ENCODE results near the gene KLHL22. TPM values are rescaled to one million over a fixed set of nuclear protein-coding genes. Genes with fewer than 3 reads are reported as not detected.
"Not testable (repeated sequence)": the region's sequence is repeated elsewhere in the genome, so short reads cannot be mapped to it uniquely, and the experiment has no call there.

KLHL22 gene
- total and polyA plus RNA-seq, 2 of the 13 experiments (the other 11 are each of a cell fraction or from before 2014, with no cell fraction given): 10.9 to 14.8 TPM

DNA sequence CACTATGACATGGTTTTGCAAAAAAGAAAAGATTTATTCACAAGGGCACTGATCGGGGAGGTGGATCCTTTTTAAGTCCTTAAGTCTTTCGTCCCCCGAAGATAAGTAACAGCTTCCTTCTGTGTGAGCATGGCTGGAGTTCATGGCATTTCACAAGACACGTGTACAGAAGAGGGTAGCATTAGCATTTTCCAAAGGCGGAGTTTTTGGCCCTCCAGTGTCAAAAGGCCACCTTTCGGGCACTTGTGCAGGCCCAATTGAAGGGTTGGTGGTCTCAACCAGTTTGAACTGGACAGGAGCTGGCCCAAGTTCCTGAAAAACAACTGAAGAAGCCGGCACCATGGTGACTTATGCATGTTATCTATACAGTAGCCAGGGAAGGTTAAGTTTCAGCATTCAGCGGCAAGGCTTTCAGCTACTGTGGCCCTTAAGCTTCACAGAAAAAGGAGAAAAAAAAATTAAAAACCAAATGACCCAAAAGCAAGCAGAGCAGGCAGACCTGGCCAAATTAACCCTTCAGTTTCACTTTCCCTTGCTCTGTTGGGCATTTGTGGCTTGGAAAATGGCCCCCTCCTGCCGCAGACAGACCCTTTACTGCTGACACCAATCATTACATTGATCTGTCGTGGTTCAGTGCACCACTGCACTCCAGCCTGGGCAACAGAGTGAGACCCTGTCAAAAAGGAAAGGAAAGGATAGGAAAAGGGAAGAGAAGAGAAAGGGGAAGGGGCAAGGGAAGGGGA is 83.0 kb downstream of the KLHL22 start (continued):
- TF ChIP-seq, protein P1, sequence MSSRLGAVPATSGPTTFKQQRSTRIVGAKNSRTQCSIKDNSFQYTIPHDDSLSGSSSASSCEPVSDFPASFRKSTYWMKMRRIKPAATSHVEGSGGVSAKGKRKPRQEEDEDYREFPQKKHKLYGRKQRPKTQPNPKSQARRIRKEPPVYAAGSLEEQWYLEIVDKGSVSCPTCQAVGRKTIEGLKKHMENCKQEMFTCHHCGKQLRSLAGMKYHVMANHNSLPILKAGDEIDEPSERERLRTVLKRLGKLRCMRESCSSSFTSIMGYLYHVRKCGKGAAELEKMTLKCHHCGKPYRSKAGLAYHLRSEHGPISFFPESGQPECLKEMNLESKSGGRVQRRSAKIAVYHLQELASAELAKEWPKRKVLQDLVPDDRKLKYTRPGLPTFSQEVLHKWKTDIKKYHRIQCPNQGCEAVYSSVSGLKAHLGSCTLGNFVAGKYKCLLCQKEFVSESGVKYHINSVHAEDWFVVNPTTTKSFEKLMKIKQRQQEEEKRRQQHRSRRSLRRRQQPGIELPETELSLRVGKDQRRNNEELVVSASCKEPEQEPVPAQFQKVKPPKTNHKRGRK (CRISPR knock-in tag; IDR thresholded peaks at IDR 0.05): no peak
- TF ChIP-seq ZFP90 (CRISPR knock-in tag; IDR thresholded peaks at IDR 0.05; ENCODE audit: borderline replicate concordance) (no peak), NFKBIZ (CRISPR knock-in tag; IDR thresholded peaks at IDR 0.05) (no peak), MAF1 (CRISPR knock-in tag; IDR thresholded peaks at IDR 0.05; ENCODE audit: borderline replicate concordance) (no peak), PITX1 (CRISPR knock-in tag; IDR thresholded peaks at IDR 0.05) (no peak)
- TF ChIP-seq, protein P2, sequence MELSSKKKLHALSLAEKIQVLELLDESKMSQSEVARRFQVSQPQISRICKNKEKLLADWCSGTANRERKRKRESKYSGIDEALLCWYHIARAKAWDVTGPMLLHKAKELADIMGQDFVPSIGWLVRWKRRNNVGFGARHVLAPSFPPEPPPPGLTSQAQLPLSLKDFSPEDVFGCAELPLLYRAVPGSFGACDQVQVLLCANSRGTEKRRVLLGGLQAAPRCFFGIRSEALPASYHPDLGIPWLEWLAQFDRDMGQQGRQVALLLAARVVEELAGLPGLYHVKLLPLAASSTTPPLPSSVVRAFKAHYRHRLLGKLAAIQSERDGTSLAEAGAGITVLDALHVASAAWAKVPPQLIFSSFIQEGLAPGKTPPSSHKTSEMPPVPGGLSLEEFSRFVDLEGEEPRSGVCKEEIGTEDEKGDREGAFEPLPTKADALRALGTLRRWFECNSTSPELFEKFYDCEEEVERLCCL (CRISPR knock-in tag; IDR thresholded peaks at IDR 0.05; ENCODE audit: borderline replicate concordance): no peak

DNA sequence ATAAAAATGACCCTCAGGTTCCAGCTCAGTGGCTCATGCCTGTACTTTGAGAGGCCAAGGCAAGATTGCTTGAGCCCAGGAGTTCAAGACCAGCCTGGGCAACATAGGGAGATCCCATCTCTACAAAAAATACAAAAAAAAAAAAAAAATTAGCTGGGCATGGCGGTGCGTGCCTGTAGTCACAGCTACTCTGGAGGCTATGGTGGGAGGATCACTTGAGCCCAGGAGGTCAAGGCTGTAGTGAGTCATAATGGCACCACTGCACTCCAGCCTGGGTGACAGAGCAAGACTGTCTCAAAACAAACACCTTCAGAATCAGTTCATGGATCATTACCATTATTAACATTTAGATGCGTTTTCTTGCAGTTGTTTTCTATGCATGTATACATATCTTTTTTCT is 86.2 kb downstream of the KLHL22 start:
- H3K79me2 ChIP-seq (ENCODE audit: insufficient read depth, low read length); FAIRE-seq; intact Hi-C loops (cut with micrococcal nuclease; ENCODE audit: unreplicated experiment); H2AFZ ChIP-seq (ENCODE audit: low read length); POLR2A ChIA-PET; H3K9me3 ChIP-seq (ENCODE audit: low read length); H3K4me1 ChIP-seq (ENCODE audit: insufficient read depth, low read length); H3K9ac ChIP-seq (ENCODE audit: insufficient read depth, low read depth, low read length); ATAC-seq; H3K4me3 ChIP-seq (replicated peaks in 1 of 3; ENCODE audit: insufficient read depth in 1 of 3, low read depth in 2 of 3, low read length in 3 of 3); H4K20me1 ChIP-seq (ENCODE audit: insufficient read depth, low read length); H3K4me2 ChIP-seq (ENCODE audit: low read depth, low read length); H3K27ac ChIP-seq (ENCODE audit: extremely low read length, insufficient read depth, low read length); H3K27me3 ChIP-seq (ENCODE audit: control insufficient read depth in 1 of 2, insufficient read depth in 2 of 2, low read length in 2 of 2); DNase-seq (ENCODE audit: low spot score); BruUV-seq (replicated peaks); H3K36me3 ChIP-seq (replicated peaks in 1 of 2; ENCODE audit: control insufficient read depth in 1 of 2, insufficient read depth in 2 of 2, low read length in 2 of 2); in situ Hi-C loops (cut with HindIII; ENCODE audit: extremely low pct_ligation_motif_present, low pct_unique_long_range_greater_than_20kb); CTCF ChIA-PET (ENCODE audit: low intra/inter-chr PET ratio, low total read pairs); TF ChIP-seq NR2F6 (IDR thresholded peaks at IDR 0.05): not testable (repeated sequence)
- 77% methylated on average over 3 of the region's 3 CpGs for WGBS (ENCODE audit: low lambda C conversion rate)
- TF ChIP-seq, protein P3, sequence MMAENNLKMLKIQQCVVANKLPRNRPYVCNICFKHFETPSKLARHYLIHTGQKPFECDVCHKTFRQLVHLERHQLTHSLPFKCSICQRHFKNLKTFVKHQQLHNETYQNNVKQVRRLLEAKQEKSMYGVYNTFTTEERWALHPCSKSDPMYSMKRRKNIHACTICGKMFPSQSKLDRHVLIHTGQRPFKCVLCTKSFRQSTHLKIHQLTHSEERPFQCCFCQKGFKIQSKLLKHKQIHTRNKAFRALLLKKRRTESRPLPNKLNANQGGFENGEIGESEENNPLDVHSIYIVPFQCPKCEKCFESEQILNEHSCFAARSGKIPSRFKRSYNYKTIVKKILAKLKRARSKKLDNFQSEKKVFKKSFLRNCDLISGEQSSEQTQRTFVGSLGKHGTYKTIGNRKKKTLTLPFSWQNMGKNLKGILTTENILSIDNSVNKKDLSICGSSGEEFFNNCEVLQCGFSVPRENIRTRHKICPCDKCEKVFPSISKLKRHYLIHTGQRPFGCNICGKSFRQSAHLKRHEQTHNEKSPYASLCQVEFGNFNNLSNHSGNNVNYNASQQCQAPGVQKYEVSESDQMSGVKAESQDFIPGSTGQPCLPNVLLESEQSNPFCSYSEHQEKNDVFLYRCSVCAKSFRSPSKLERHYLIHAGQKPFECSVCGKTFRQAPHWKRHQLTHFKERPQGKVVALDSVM (CRISPR knock-in tag; IDR thresholded peaks at IDR 0.05): peak; percentile 80
- peak; percentile 32; the same call in 1 of the 2 replicates for TF ChIP-seq NR2F6 (CRISPR knock-in tag; IDR thresholded peaks at IDR 0.05)
- peak; percentile 63 for TF ChIP-seq FOSL2 (CRISPR knock-in tag; IDR thresholded peaks at IDR 0.05)
- peak in 1 of 2 experiments; percentile 31; a peak in 1 of 4 replicates for TF ChIP-seq NR2F1 (CRISPR knock-in tag; IDR thresholded peaks at IDR 0.05)

Measured in HepG2 (cell line).